GM12878 (cell line): ENCODE data around the gene PRMT2. TPM values are rescaled to one million over a fixed set of nuclear protein-coding genes. Genes with fewer than 3 reads are reported as not detected.

Source experiments
- BACH1 ChIP-seq: fragments of 450-650 bp; IDR thresholded peaks from 2 replicates; pipeline ENCODE4 v1.6.1; 2017; ENCODE audit warnings: mild to moderate bottlenecking, borderline replicate concordance
- BRCA1 ChIP-seq: IDR thresholded peaks from 2 replicates; pipeline ENCODE4 v1.6.1; 2011; ENCODE audit warnings: low read depth, low read length, improper control_type of control experiment
- CBX3 ChIP-seq: fragments of 200-600 bp; sonication (generic); IDR thresholded peaks from 2 replicates; pipeline ENCODE4 v1.6.1; 2016; ENCODE audit warnings: low read depth, borderline replicate concordance
- EGR1 ChIP-seq, 2 experiments: IDR thresholded peaks; 1 replicate in 1 of 2; 2 replicates in 1 of 2; pipeline ENCODE4 v1.6.1; 2011 to 2012; ENCODE audit warnings: low read depth in 2 of 2, low read length in 2 of 2, borderline replicate concordance in 1 of 2, mild to moderate bottlenecking in 1 of 2, moderate library complexity in 1 of 2
- HDAC2 ChIP-seq: fragments of 200-600 bp; sonication (generic); IDR thresholded peaks from 2 replicates; pipeline ENCODE4 v1.6.1; 2017
- HDGF ChIP-seq: fragments of 450-650 bp; IDR thresholded peaks from 2 replicates; pipeline ENCODE4 v1.6.1; 2016; ENCODE audit warnings: antibody characterized with exemption
- IKZF2 ChIP-seq, 2 experiments: fragments of 450-650 bp; IDR thresholded peaks; 2 replicates each; pipeline ENCODE4 v1.6.1; 2017; ENCODE audit warnings: mild to moderate bottlenecking in 2 of 2, moderate library complexity in 2 of 2
- MXI1 ChIP-seq: fragments of 150-350 bp; IDR thresholded peaks from 2 replicates; pipeline ENCODE4 v1.6.1; 2011; ENCODE audit warnings: low read depth, mild to moderate bottlenecking, inconsistent platforms, low read length, improper control_type of control experiment
- MYB ChIP-seq: fragments of 150-350 bp; IDR thresholded peaks from 2 replicates; pipeline ENCODE4 v1.6.1; 2014; ENCODE audit warnings: mild to moderate bottlenecking, low read depth, low read length, borderline replicate concordance
- NFIC ChIP-seq: IDR thresholded peaks from 2 replicates; pipeline ENCODE4 v1.6.1; 2012; ENCODE audit warnings: low read depth, mild to moderate bottlenecking, inconsistent platforms, low read length, moderate library complexity
- POLR2A ChIP-seq: IDR thresholded peaks from 2 replicates; pipeline ENCODE4 v1.6.1; 2011; ENCODE audit warnings: low read depth, mild to moderate bottlenecking, low read length
- POLR2AphosphoS2 ChIP-seq: IDR thresholded peaks from 2 replicates; pipeline ENCODE4 v1.6.1; 2011; ENCODE audit warnings: low read depth, mild to moderate bottlenecking, low read length, improper control_type of control experiment, moderate library complexity
- POLR2AphosphoS5 ChIP-seq: IDR thresholded peaks from 2 replicates; pipeline ENCODE4 v1.6.1; 2011; ENCODE audit warnings: mild to moderate bottlenecking, low read length, inconsistent platforms
- SMAD5 ChIP-seq: IDR thresholded peaks from 2 replicates; pipeline ENCODE4 v1.6.1; 2016; ENCODE audit warnings: antibody characterized with exemption, low read depth
- SMC3 ChIP-seq: IDR thresholded peaks from 2 replicates; pipeline ENCODE4 v1.6.1; 2011; ENCODE audit warnings: low read length, improper control_type of control experiment, borderline replicate concordance
- SREBF1 ChIP-seq: IDR thresholded peaks from 2 replicates; pipeline ENCODE4 v1.6.1; 2012; ENCODE audit warnings: mild to moderate bottlenecking, low read length
- SRF ChIP-seq, 2 experiments: IDR thresholded peaks; 2 replicates each; pipeline ENCODE4 v1.6.1; 2011; ENCODE audit warnings: low read depth in 2 of 2, low read length in 2 of 2, mild to moderate bottlenecking in 1 of 2, moderate library complexity in 1 of 2
- WRNIP1 ChIP-seq: IDR thresholded peaks from 2 replicates; pipeline ENCODE4 v1.6.1; 2011; ENCODE audit warnings: low read depth, low read length, improper control_type of control experiment, borderline replicate concordance
- ZNF217 ChIP-seq: fragments of 450-650 bp; IDR thresholded peaks from 2 replicates; pipeline ENCODE4 v1.6.1; 2017; ENCODE audit warnings: antibody characterized with exemption, mild to moderate bottlenecking
- ZSCAN29 ChIP-seq: fragments of 450-650 bp; IDR thresholded peaks from 2 replicates; pipeline ENCODE4 v1.6.1; 2017; ENCODE audit warnings: mild to moderate bottlenecking, moderate library complexity
- polyA plus RNA-seq, 11 experiments: library from polyadenylated mRNA; depleted of rRNA in 4 of 11; unstranded in 6 of 11; stranded (reverse) in 5 of 11; fragments of >200 nt; fragmentation: Nextera tagmentation in 4 of 11; fragmentation: Illumina TruSeq in 1 of 11; extraction: Ambion mirVana in 4 of 11; extraction: Trizol in 1 of 11; gene quantifications; 1 replicate in 1 of 11; 2 replicates in 10 of 11; pipeline versions ENCODE4 v1.2.1 to v1.2.3, GENCODE V29; 2011 to 2016; ENCODE audit warnings: inconsistent platforms in 2 of 11, missing spikeins in 2 of 11, low read depth in 1 of 11
- total RNA-seq, 4 experiments: library from RNA; depleted of rRNA in 3 of 4; stranded (reverse); fragments of >200 nt in 3 of 4; fragmentation: Illumina TruSeq in 1 of 4; extraction: Trizol in 1 of 4; gene quantifications; 2 replicates each; pipeline versions ENCODE4 v1.2.1 to v1.2.3, GENCODE V29; 2013 to 2021
- TF ChIP-seq, protein P1 (sequence below): IDR thresholded peaks from 2 replicates; pipeline ENCODE4 v1.6.1; 2011; ENCODE audit warnings: borderline replicate concordance, low read depth, mild to moderate bottlenecking, moderate library complexity, mixed read lengths, low read length; ENCODE audit not compliant: insufficient read depth; ENCODE audit errors: extremely low read length
- TF ChIP-seq, protein P2 (sequence below): fragments of 450-650 bp; conservative IDR thresholded peaks from 2 replicates; pipeline ENCODE4 v1.6.1; 2017; ENCODE audit warnings: mild to moderate bottlenecking, moderate library complexity
- TF ChIP-seq, protein P3 (sequence below): fragments of 450-650 bp; IDR thresholded peaks from 2 replicates; pipeline ENCODE4 v1.6.1; 2017; ENCODE audit warnings: mild to moderate bottlenecking, moderate library complexity
- TF ChIP-seq, protein P4 (sequence below): IDR thresholded peaks from 2 replicates; pipeline ENCODE4 v1.6.1; 2012; ENCODE audit warnings: low read depth, low read length, improper control_type of control experiment
- TF ChIP-seq, protein P5 (sequence below): fragments of 450-650 bp; IDR thresholded peaks from 2 replicates; pipeline ENCODE4 v1.6.1; 2016; ENCODE audit warnings: mild to moderate bottlenecking

PRMT2 gene
- total and polyA plus RNA-seq, 10 of the 15 experiments (the other 5 are each of a cell fraction or from before 2014, with no cell fraction given), result 16.1 to 48.6 (median 36.2) TPM

DNA sequence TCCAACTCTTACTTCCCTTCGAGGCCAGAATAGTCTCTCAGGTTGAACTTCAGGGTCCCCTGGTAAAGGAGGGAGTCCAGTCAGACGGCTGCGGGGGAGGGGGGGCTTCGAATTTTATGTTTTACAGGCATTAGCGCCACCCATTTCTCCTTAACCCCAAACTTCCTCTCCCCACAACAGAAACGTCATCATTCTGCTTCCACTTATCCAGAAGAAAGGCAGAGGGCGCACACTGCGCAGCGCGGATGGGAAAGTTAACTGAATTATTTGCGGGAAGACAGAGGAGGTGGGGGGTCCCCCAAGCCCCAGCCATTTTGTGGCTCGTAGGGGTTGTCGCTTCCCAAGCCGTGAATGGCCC is 529 bp upstream of the PRMT2 start (continued):
- TF ChIP-seq MXI1 (no peak), ZNF217 (no peak), MYB (no peak), SMAD5 (no peak), WRNIP1 (0 out of 2 replicates have a peak, but pooled peaks have one; percentile 45), POLR2AphosphoS2 (no peak), SREBF1 (no peak), NFIC (no peak), POLR2A (no peak), ZSCAN29 (no peak), IKZF2 (IDR thresholded peaks at IDR 0.05) (peak; percentile 32 to 56; a peak in 3 of 4 replicates), HDAC2 (no peak), SMC3 (no peak), EGR1 (IDR thresholded peaks at IDR 0.05; ENCODE audit: borderline replicate concordance in 1 of 2, low read depth in 2 of 2, low read length in 2 of 2) (no peak), POLR2AphosphoS5 (no peak), HDGF (no peak), BACH1 (no peak), SRF (IDR thresholded peaks at IDR 0.05; ENCODE audit: low read depth in 2 of 2, low read length in 2 of 2) (no peak), BRCA1 (no peak), CBX3 (no peak)
- TF ChIP-seq, protein P1, sequence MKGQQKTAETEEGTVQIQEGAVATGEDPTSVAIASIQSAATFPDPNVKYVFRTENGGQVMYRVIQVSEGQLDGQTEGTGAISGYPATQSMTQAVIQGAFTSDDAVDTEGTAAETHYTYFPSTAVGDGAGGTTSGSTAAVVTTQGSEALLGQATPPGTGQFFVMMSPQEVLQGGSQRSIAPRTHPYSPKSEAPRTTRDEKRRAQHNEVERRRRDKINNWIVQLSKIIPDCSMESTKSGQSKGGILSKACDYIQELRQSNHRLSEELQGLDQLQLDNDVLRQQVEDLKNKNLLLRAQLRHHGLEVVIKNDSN, result no peak
- TF ChIP-seq, protein P2, sequence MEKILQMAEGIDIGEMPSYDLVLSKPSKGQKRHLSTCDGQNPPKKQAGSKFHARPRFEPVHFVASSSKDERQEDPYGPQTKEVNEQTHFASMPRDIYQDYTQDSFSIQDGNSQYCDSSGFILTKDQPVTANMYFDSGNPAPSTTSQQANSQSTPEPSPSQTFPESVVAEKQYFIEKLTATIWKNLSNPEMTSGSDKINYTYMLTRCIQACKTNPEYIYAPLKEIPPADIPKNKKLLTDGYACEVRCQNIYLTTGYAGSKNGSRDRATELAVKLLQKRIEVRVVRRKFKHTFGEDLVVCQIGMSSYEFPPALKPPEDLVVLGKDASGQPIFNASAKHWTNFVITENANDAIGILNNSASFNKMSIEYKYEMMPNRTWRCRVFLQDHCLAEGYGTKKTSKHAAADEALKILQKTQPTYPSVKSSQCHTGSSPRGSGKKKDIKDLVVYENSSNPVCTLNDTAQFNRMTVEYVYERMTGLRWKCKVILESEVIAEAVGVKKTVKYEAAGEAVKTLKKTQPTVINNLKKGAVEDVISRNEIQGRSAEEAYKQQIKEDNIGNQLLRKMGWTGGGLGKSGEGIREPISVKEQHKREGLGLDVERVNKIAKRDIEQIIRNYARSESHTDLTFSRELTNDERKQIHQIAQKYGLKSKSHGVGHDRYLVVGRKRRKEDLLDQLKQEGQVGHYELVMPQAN, result no peak
- TF ChIP-seq, protein P3, sequence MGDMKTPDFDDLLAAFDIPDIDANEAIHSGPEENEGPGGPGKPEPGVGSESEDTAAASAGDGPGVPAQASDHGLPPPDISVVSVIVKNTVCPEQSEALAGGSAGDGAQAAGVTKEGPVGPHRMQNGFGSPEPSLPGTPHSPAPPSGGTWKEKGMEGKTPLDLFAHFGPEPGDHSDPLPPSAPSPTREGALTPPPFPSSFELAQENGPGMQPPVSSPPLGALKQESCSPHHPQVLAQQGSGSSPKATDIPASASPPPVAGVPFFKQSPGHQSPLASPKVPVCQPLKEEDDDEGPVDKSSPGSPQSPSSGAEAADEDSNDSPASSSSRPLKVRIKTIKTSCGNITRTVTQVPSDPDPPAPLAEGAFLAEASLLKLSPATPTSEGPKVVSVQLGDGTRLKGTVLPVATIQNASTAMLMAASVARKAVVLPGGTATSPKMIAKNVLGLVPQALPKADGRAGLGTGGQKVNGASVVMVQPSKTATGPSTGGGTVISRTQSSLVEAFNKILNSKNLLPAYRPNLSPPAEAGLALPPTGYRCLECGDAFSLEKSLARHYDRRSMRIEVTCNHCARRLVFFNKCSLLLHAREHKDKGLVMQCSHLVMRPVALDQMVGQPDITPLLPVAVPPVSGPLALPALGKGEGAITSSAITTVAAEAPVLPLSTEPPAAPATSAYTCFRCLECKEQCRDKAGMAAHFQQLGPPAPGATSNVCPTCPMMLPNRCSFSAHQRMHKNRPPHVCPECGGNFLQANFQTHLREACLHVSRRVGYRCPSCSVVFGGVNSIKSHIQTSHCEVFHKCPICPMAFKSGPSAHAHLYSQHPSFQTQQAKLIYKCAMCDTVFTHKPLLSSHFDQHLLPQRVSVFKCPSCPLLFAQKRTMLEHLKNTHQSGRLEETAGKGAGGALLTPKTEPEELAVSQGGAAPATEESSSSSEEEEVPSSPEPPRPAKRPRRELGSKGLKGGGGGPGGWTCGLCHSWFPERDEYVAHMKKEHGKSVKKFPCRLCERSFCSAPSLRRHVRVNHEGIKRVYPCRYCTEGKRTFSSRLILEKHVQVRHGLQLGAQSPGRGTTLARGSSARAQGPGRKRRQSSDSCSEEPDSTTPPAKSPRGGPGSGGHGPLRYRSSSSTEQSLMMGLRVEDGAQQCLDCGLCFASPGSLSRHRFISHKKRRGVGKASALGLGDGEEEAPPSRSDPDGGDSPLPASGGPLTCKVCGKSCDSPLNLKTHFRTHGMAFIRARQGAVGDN, result no peak
- TF ChIP-seq, protein P4, sequence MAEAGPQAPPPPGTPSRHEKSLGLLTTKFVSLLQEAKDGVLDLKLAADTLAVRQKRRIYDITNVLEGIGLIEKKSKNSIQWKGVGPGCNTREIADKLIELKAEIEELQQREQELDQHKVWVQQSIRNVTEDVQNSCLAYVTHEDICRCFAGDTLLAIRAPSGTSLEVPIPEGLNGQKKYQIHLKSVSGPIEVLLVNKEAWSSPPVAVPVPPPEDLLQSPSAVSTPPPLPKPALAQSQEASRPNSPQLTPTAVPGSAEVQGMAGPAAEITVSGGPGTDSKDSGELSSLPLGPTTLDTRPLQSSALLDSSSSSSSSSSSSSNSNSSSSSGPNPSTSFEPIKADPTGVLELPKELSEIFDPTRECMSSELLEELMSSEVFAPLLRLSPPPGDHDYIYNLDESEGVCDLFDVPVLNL, result no peak
- TF ChIP-seq, protein P5, sequence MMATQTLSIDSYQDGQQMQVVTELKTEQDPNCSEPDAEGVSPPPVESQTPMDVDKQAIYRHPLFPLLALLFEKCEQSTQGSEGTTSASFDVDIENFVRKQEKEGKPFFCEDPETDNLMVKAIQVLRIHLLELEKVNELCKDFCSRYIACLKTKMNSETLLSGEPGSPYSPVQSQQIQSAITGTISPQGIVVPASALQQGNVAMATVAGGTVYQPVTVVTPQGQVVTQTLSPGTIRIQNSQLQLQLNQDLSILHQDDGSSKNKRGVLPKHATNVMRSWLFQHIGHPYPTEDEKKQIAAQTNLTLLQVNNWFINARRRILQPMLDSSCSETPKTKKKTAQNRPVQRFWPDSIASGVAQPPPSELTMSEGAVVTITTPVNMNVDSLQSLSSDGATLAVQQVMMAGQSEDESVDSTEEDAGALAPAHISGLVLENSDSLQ, result no peak
